ES-I3 (cell line): ENCODE results near the gene NOM1.
A peak's percentile ranks its signal among the peaks of the same experiment; 100 is the strongest.
"Not testable (repeated sequence)": the region's sequence is repeated elsewhere in the genome, so short reads cannot be mapped to it uniquely, and the experiment has no call there.

ENCODE experiments used
- H3K36me3 ChIP-seq: 2 replicates; pipeline ENCODE4 v1.6.1; 2013; ENCODE audit warnings: mild to moderate bottlenecking, low read length, control low read depth, moderate library complexity; ENCODE audit not compliant: insufficient read depth
- H3K4me1 ChIP-seq: 2 replicates; pipeline ENCODE4 v1.6.1; 2013; ENCODE audit warnings: mild to moderate bottlenecking, control low read depth, low read length; ENCODE audit not compliant: insufficient read depth
- H3K9ac ChIP-seq: 2 replicates; pipeline ENCODE4 v1.6.1; 2013; ENCODE audit warnings: low read depth, mild to moderate bottlenecking, low read length, moderate library complexity
- H3K9me3 ChIP-seq: 2 replicates; pipeline ENCODE4 v1.6.1; 2013; ENCODE audit warnings: mild to moderate bottlenecking, low read length, moderate library complexity; ENCODE audit not compliant: control insufficient read depth, insufficient read depth

Gene NOM1

GRCh38 chr7:156928406-156928747 lies 21.1 kb upstream of the NOM1 start:
- Histone ChIP-seq H3K9me3 (no peaks in the 10 kb centered on the region), H3K9ac (no peak overlapping the region), H3K36me3 (no peaks in the 10 kb centered on the region), H3K4me1 (no peaks in the 10 kb centered on the region)

DNA sequence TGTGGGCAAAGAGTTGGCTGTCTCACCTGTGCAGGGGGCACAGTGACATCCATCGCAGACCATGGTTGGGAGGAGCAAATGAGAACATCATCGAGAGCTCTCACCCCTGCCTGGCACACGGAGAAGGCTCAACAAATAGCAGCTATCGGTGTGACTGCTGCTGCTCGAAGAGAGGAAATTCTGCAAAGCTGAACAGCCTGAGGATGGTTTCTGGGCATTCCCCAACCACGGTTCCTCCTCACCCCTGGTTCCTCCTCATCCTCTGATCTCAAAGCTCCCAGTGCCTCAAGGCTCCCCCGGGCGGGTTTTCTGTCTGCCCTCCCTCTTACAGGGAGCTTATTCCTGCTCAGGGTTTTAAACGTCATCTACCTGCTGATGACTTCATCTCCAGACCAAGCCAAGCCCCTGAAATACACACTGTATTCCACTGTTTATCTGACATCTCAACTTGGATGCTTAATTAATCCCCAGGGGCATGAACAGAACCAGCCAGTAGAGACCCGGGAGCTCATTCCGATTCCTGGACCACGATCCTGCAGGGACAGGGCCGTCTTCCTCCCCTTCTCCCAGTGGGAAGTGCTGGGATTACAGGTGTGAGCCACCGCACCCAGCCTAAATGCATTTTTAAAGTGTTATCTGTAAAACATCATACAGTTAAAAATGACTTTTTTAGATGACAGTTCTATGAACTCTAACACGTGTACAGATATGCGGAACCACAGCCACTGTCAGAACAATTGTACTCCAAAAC lies 19.5 kb upstream of the NOM1 start:
- H3K9ac ChIP-seq = no peak overlapping the region
- no peaks in the 10 kb centered on the region for H3K36me3 ChIP-seq
- no peaks in the 10 kb centered on the region for H3K4me1 ChIP-seq
- H3K9me3 ChIP-seq = no peaks in the 10 kb centered on the region

DNA sequence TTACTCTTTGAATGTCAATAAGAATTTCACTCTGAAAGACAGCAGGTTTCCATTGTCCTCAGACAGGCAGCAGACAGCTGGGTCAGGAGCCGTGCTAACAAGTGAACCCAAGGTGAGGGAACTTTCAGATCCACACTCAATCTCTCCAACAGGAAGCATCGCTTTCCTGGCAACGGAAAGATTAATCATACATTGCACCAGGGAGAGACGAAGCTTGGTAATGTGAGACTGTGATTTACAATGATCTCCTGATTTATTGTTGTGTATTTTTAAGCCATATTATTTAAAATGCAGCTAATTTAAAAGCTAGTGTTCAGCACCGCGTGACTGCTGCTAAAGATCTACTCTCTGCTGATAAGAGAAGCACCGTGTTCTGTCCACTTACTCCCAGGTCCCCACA lies 17.5 kb upstream of the NOM1 start:
- no peaks in the 10 kb centered on the region for H3K36me3 ChIP-seq
- H3K9ac ChIP-seq = no peak overlapping the region
- no peaks in the 10 kb centered on the region for H3K4me1 ChIP-seq
- H3K9me3 ChIP-seq = no peaks in the 10 kb centered on the region

- H3K36me3 ChIP-seq = no peaks in the 10 kb centered on the region
- no peak overlapping the region for H3K9ac ChIP-seq
- no peaks in the 10 kb centered on the region for H3K4me1 ChIP-seq
- H3K9me3 ChIP-seq = no peaks in the 10 kb centered on the region
Measured at GRCh38 chr7:156935250-156935649, 14.3 kb upstream of the NOM1 start.

- H3K9ac ChIP-seq, H3K36me3 ChIP-seq, H3K9me3 ChIP-seq, H3K4me1 ChIP-seq: not testable (repeated sequence)
Measured at GRCh38 chr7:156936766-156937165, 12.7 kb upstream of the NOM1 start.

- Histone ChIP-seq H3K9ac (no peak overlapping the region), H3K9me3 (no peaks in the 10 kb centered on the region), H3K4me1 (peaks cover 8% of the 10 kb centered on the region; the same call in 1 of the 2 replicates), H3K36me3 (no peaks in the 10 kb centered on the region)
Measured at GRCh38 chr7:156940421-156941122, 8.9 kb upstream of the NOM1 start.

GRCh38 chr7:156941393-156942182 lies 7.9 kb upstream of the NOM1 start:
- Histone ChIP-seq H3K9ac (no peak overlapping the region), H3K9me3 (no peaks in the 10 kb centered on the region), H3K36me3 (no peaks in the 10 kb centered on the region), H3K4me1 (peaks cover 8% of the 10 kb centered on the region; the same call in 1 of the 2 replicates)

DNA sequence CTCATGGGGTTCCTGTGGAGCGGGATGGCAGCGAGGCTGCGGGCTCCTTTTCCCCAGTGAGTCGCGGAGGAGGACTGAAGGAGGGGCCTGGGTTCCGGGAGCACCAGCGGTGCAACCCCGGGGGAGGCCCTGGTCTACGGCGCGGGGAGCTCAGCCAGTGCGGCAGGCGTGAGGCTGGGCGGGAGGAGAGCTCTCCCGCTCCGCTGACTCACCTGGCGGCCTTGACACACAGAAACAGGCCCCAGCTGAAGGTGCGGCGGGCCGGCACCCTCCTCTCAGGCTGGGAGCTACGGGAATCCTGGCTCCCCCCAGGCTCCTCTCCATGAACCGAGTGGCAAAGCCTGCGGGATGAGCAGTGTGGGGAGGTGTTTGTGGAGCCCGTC lies 6.8 kb upstream of the NOM1 start:
- Histone ChIP-seq H3K4me1 (peaks cover 8% of the 10 kb centered on the region; the same call in 1 of the 2 replicates), H3K9ac (peak overlapping the region; percentile 3; the same call in 1 of the 2 replicates), H3K36me3 (no peaks in the 10 kb centered on the region), H3K9me3 (no peaks in the 10 kb centered on the region)

GRCh38 chr7:156943091-156944041 lies 6.1 kb upstream of the NOM1 start:
- H3K36me3 ChIP-seq = no peaks in the 10 kb centered on the region
- peaks cover 8% of the 10 kb centered on the region; the same call in 1 of the 2 replicates for H3K4me1 ChIP-seq
- no peaks in the 10 kb centered on the region for H3K9me3 ChIP-seq
- H3K9ac ChIP-seq = peak overlapping the region; percentile 3; the same call in 1 of the 2 replicates

GRCh38 chr7:156944876-156945275 lies 4.6 kb upstream of the NOM1 start:
- no peaks in the 10 kb centered on the region for H3K9me3 ChIP-seq
- H3K36me3 ChIP-seq = no peaks in the 10 kb centered on the region
- H3K4me1 ChIP-seq = peaks cover 8% of the 10 kb centered on the region; the same call in 1 of the 2 replicates
- H3K9ac ChIP-seq = no peak overlapping the region

GRCh38 chr7:156947120-156947843 lies 2.2 kb upstream of the NOM1 start:
- peaks cover 12% of the 10 kb centered on the region for H3K4me1 ChIP-seq

GRCh38 chr7:156948361-156948760 lies 1.2 kb upstream of the NOM1 start:
- Histone ChIP-seq H3K36me3 (0 out of 2 replicates have a peak, but pooled peaks cover 6% of the 10 kb centered on the region), H3K9me3 (no peaks in the 10 kb centered on the region), H3K4me1 (peaks cover 14% of the 10 kb centered on the region), H3K9ac (peak overlapping the region; percentile 71; the same call in 1 of the 2 replicates)

More at GRCh38 chr7:156947120-156947843, 2.2 kb upstream of the NOM1 start:
- no peaks in the 10 kb centered on the region for H3K9me3 ChIP-seq
- no peak overlapping the region for H3K9ac ChIP-seq
- no peaks in the 10 kb centered on the region for H3K36me3 ChIP-seq

DNA sequence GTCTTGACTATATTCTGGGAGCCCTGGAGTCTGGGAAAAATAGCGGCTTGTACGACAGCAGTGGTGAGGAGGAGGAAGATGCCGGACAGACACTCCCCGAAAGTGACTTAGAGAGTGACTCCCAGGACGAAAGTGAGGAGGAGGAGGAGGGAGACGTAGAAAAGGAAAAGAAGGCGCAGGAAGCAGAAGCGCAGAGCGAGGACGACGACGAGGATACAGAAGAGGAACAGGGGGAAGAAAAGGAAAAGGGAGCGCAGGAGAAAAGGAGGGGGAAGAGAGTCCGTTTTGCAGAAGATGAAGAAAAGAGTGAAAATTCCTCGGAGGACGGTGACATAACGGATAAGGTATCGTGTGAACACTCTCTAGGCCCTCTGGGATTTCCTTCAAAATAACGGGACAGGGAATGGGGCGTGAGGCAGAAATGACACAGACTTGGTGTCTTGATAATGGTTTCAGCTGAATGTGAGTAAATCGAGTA lies 908 bp downstream of the NOM1 start:
- Histone ChIP-seq H3K9ac (peak overlapping the region; percentile 71), H3K9me3 (no peaks in the 10 kb centered on the region), H3K4me1 (peaks cover 6% of the 10 kb centered on the region; the same call in 1 of the 2 replicates), H3K36me3 (peaks cover 25% of the 10 kb centered on the region)
